Keratinocyte (primary cell): Measurements from ENCODE around the gene ZNF808.
A peak's percentile ranks its signal among the peaks of the same experiment; 100 is the strongest.

ENCODE experiments used
- EZH2 ChIP-seq: IDR thresholded peaks from one replicate; pipeline ENCODE4 v1.6.1; 2012; ENCODE audit warnings: inconsistent platforms, mild to moderate bottlenecking, low read length, moderate library complexity
- TF ChIP-seq, protein P1 (sequence below), 3 experiments: IDR thresholded peaks in 1 of 3; conservative IDR thresholded peaks in 1 of 3; optimal IDR thresholded peaks in 1 of 3; 2 replicates in 2 of 3; 3 replicates in 1 of 3; pipeline versions ENCODE3 to v1.5.1; 2011; ENCODE audit warnings: low read length in 3 of 3, mild to moderate bottlenecking in 3 of 3, moderate library complexity in 2 of 3, control low read depth in 1 of 3, inconsistent platforms in 1 of 3; ENCODE audit not compliant: insufficient read depth in 2 of 3; ENCODE audit errors: extremely low read depth in 1 of 3

DNA sequence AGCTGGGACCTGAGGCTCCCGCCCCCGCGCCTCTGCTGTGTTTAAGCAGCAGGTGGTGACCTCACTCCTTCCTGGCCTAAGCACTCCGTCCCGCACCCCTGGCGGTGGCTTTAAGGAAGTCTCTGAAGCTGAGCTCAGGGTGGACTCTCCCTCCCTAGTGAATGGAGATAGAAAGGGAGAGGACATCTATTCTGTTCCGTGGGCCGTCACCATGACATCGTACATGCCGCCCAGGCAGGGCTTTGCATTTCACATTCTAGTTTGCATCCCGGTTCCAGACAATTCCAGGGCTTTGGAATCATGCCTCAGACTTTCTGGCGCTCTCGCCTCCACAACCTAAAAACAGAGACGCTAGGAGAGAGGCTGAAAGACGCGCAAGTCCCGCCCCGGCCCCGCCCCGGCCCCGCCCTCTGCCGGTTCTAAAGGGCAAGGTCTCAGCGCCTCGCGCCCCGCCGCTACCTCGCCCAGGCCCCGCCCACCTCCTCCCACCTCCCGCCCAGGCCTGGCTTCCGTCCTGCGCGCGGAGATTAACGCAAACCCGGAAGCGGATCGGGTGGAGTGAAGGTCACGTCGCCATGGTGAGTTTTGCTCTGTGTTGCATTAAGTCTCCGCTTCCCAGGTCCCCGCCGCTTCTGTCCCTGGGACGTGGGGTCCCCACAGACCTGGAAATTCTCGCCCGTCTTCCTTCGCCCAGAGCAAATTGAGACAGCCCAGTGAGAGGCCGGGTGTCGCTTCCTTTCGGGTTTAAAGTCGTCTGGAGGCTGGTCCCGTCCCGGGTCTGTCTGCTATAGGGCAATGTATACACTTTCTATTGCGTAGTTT, at the start of gene ZNF808:
- TF ChIP-seq EZH2, result no peak
- TF ChIP-seq, protein P1, sequence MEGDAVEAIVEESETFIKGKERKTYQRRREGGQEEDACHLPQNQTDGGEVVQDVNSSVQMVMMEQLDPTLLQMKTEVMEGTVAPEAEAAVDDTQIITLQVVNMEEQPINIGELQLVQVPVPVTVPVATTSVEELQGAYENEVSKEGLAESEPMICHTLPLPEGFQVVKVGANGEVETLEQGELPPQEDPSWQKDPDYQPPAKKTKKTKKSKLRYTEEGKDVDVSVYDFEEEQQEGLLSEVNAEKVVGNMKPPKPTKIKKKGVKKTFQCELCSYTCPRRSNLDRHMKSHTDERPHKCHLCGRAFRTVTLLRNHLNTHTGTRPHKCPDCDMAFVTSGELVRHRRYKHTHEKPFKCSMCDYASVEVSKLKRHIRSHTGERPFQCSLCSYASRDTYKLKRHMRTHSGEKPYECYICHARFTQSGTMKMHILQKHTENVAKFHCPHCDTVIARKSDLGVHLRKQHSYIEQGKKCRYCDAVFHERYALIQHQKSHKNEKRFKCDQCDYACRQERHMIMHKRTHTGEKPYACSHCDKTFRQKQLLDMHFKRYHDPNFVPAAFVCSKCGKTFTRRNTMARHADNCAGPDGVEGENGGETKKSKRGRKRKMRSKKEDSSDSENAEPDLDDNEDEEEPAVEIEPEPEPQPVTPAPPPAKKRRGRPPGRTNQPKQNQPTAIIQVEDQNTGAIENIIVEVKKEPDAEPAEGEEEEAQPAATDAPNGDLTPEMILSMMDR (optimal IDR thresholded peaks at IDR 0.05 in 1 of 3, IDR thresholded peaks at IDR 0.05 in 1 of 3, conservative IDR thresholded peaks at IDR 0.05 in 1 of 3; ENCODE audit: extremely low read depth in 1 of 3, insufficient read depth in 2 of 3, low read length in 3 of 3), result peak; percentile 37 to 78 (median 57)
